ENCODE data around the gene SNX19.
A peak's percentile ranks its signal among the peaks of the same experiment; 100 is the strongest.

The SNX19 gene

DNA sequence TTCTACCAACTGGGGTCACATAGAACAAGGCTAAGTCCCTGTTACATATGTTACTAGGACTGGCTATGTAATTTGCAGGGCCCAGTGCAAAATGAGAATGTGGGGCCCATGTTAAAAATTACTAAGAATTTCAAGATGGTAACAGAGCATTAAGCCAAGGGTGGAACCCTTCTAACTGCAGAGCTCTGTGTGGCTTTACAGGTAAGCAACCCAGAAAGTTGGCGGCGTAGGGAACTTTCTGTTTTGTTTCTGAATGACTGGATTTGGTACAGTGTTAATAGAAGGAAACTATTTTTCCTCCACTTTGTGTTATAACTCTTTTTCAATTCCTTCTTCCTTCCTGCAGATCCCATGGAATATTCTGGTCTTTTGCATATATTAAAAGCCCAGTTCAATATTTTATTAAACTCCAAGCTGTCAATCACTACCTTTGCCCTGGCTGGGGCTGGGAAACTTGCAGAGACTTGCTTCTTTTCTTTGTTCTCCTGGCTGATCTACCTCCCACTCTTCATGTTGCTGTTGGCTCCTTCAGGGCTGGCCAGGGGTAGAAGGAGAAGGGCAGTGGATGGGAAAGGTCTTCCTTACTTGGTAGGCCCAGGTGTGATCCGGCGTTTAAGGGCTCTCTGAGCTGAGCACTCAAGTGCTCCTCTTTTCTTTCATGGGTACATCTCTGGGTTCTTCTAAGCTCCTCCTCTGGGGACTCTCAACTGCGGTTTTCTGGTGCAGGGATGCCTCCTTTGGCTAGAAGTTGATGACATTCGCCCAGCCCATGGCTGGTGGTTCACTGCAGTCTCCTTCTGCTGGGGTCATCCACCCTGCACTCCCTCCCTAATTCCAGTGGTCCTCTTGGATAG, 67.7 kb downstream of the SNX19 start:
- Histone ChIP-seq H3K27me3 (ENCODE audit: control insufficient read depth in 1 of 2, insufficient read depth in 2 of 2, low read length in 2 of 2) (no peaks in the 10 kb centered on the region), H3K9me3 (ENCODE audit: control insufficient read depth in 1 of 2, low read length in 2 of 2) (no peaks in the 10 kb centered on the region), H3K4me1 (ENCODE audit: control insufficient read depth in 1 of 2, insufficient read depth in 2 of 2, low read length in 2 of 2) (no peaks in the 10 kb centered on the region), H3K4me3 (ENCODE audit: low read depth in 1 of 2, low read length in 2 of 2) (no peak overlapping the region), H3K27ac (ENCODE audit: low read depth, low read length) (no peak overlapping the region), H3K36me3 (ENCODE audit: control insufficient read depth in 1 of 2, insufficient read depth in 2 of 2, low read length in 2 of 2) (no peaks in the 10 kb centered on the region), H3K9ac (ENCODE audit: low read depth in 1 of 2, low read length in 2 of 2) (no peak overlapping the region)

DNA sequence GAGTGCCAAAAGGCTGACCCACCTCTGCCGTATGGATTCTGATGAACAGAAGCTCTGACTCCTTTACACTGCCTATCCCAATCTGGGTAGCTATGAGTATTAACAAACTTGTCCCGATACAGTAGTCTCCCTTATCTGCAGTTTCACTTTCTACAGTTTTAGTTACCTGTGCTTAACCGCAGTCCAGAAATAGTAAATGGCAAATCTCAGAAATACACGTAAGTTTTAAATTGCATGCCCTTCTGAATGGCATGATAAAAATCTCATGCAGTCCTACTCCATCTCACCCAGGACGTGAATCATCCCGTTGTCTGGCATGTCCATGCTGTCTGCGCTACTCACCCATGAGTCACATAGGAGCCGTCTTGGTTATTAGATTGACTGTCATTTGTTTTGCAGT, 68.8 kb downstream of the SNX19 start:
- Histone ChIP-seq H3K36me3 (ENCODE audit: control insufficient read depth in 1 of 2, insufficient read depth in 2 of 2, low read length in 2 of 2) (no peaks in the 10 kb centered on the region), H3K4me3 (ENCODE audit: low read depth in 1 of 2, low read length in 2 of 2) (peak overlapping the region in 1 of 2 donors; percentile 1), H3K27me3 (ENCODE audit: control insufficient read depth in 1 of 2, insufficient read depth in 2 of 2, low read length in 2 of 2) (no peaks in the 10 kb centered on the region), H3K27ac (ENCODE audit: low read depth, low read length) (no peak overlapping the region), H3K4me1 (ENCODE audit: control insufficient read depth in 1 of 2, insufficient read depth in 2 of 2, low read length in 2 of 2) (no peaks in the 10 kb centered on the region), H3K9ac (ENCODE audit: low read depth in 1 of 2, low read length in 2 of 2) (no peak overlapping the region), H3K9me3 (ENCODE audit: control insufficient read depth in 1 of 2, low read length in 2 of 2) (no peaks in the 10 kb centered on the region)

DNA sequence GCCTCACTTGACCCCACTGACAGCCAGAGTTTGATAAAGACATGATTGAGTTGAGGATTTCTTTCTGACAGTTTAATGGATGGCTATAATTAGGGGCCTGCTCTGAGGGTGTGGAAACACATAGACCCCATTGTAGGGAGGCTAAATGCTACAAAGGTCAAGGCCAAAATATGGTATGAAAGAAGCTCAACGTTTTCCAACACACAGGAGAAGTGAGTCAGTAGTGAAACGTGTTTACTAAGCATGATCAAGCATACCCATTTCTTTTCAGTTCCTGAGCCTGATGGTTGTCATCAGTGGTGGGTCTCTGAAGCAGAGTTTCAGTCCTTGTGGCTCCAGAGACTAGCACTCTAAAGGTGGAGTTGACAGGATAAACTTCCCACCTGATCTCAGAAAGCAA, 69.7 kb downstream of the SNX19 start:
- H3K4me3 ChIP-seq (ENCODE audit: low read depth in 1 of 2, low read length in 2 of 2) = no peak overlapping the region
- H3K27ac ChIP-seq (ENCODE audit: low read depth, low read length) = no peak overlapping the region
- no peaks in the 10 kb centered on the region for H3K9me3 ChIP-seq (ENCODE audit: control insufficient read depth in 1 of 2, low read length in 2 of 2)
- H3K36me3 ChIP-seq (ENCODE audit: control insufficient read depth in 1 of 2, insufficient read depth in 2 of 2, low read length in 2 of 2) = no peaks in the 10 kb centered on the region
- peaks cover 0 to 5% of the 10 kb centered on the region in 2 donors for H3K4me1 ChIP-seq (ENCODE audit: control insufficient read depth in 1 of 2, insufficient read depth in 2 of 2, low read length in 2 of 2)
- no peaks in the 10 kb centered on the region for H3K27me3 ChIP-seq (ENCODE audit: control insufficient read depth in 1 of 2, insufficient read depth in 2 of 2, low read length in 2 of 2)
- no peak overlapping the region for H3K9ac ChIP-seq (ENCODE audit: low read depth in 1 of 2, low read length in 2 of 2)

DNA sequence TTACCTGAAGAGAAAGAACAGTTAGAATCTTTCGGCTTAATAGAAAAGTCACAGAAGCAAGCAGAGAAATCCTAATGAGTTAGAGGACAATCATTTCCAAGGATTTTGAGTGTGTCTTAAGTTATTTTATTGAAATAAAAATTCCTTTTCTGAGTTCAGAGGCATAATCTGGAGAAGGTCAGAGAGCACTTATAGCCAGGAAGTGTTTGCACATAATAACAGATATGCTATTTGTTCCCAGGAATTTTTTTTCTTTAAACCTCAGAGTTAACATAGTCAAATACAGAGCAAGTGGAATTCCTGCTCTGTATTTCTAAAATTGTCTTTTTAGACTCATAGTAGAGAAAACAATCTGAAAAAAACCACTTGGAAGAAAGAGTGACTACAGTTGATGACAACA, 74.3 kb downstream of the SNX19 start:
- Histone ChIP-seq H3K9ac (ENCODE audit: low read depth in 1 of 2, low read length in 2 of 2) (no peak overlapping the region), H3K4me3 (ENCODE audit: low read depth in 1 of 2, low read length in 2 of 2) (no peak overlapping the region), H3K36me3 (ENCODE audit: control insufficient read depth in 1 of 2, insufficient read depth in 2 of 2, low read length in 2 of 2) (no peaks in the 10 kb centered on the region), H3K27ac (ENCODE audit: low read depth, low read length) (no peak overlapping the region), H3K9me3 (ENCODE audit: control insufficient read depth in 1 of 2, low read length in 2 of 2) (no peaks in the 10 kb centered on the region), H3K4me1 (ENCODE audit: control insufficient read depth in 1 of 2, insufficient read depth in 2 of 2, low read length in 2 of 2) (peaks cover 0 to 5% of the 10 kb centered on the region in 2 donors), H3K27me3 (ENCODE audit: control insufficient read depth in 1 of 2, insufficient read depth in 2 of 2, low read length in 2 of 2) (no peaks in the 10 kb centered on the region)

DNA sequence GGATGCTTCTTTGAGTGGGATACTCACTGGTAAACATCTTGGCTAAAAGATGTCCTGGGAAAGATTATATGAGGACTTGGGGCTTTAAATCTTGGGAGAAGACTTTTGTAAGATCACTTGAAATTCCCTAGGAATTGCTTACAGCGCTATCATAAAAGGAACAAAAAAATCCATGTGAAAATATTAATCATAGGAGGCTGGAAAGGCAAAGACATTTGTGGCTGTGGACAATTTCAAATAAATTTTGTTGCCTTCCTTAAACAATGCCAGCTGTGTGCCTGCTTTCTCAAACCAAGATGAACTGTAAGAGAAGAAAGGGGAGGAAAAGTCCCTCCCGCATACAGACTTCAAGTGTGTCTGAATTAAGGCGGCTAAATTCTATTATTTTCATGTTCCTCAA, 75.6 kb downstream of the SNX19 start:
- H3K27ac ChIP-seq (ENCODE audit: low read depth, low read length) = no peak overlapping the region
- peaks cover 0 to 5% of the 10 kb centered on the region in 2 donors for H3K4me1 ChIP-seq (ENCODE audit: control insufficient read depth in 1 of 2, insufficient read depth in 2 of 2, low read length in 2 of 2)
- H3K27me3 ChIP-seq (ENCODE audit: control insufficient read depth in 1 of 2, insufficient read depth in 2 of 2, low read length in 2 of 2) = no peaks in the 10 kb centered on the region
- no peak overlapping the region for H3K9ac ChIP-seq (ENCODE audit: low read depth in 1 of 2, low read length in 2 of 2)
- H3K4me3 ChIP-seq (ENCODE audit: low read depth in 1 of 2, low read length in 2 of 2) = no peak overlapping the region
- H3K36me3 ChIP-seq (ENCODE audit: control insufficient read depth in 1 of 2, insufficient read depth in 2 of 2, low read length in 2 of 2) = no peaks in the 10 kb centered on the region
- H3K9me3 ChIP-seq (ENCODE audit: control insufficient read depth in 1 of 2, low read length in 2 of 2) = no peaks in the 10 kb centered on the region

DNA sequence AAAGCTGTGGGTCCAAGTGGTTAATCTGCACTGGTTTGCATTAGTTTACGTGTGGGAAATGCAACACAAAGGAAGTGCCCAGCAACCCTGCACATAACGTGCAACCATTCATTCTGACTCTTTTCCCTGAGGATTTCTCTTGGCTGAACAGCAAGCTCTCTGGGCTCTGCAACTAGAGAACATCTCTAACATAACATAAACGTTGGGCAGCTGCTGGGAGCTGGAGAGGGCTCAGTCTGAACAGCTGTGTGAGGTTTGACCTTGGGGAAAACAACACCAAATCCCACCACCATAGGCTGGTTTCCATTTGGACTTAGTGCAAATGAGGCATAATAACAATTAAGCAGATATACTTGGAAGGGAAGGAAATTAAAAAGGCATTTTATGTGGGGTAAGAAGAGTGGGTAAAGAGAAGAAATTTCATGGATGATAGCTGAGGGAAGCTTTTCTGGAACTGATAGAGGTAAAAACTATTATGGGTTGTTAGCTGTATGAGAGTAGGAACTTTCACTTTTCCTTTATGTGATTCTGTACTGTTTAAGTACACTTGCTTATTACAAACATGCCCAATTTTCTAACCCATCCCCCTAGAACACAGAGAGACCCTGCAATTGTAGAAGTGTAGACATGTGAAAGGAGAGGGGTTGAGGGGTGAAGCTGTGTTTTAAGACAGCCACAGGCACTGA, 76.2 kb downstream of the SNX19 start:
- H3K4me3 ChIP-seq (ENCODE audit: low read depth in 1 of 2, low read length in 2 of 2) = no peak overlapping the region
- no peaks in the 10 kb centered on the region for H3K36me3 ChIP-seq (ENCODE audit: control insufficient read depth in 1 of 2, insufficient read depth in 2 of 2, low read length in 2 of 2)
- H3K9me3 ChIP-seq (ENCODE audit: control insufficient read depth in 1 of 2, low read length in 2 of 2) = no peaks in the 10 kb centered on the region
- no peak overlapping the region for H3K9ac ChIP-seq (ENCODE audit: low read depth in 1 of 2, low read length in 2 of 2)
- H3K27ac ChIP-seq (ENCODE audit: low read depth, low read length) = no peak overlapping the region
- peaks cover 0 to 5% of the 10 kb centered on the region in 2 donors for H3K4me1 ChIP-seq (ENCODE audit: control insufficient read depth in 1 of 2, insufficient read depth in 2 of 2, low read length in 2 of 2)
- H3K27me3 ChIP-seq (ENCODE audit: control insufficient read depth in 1 of 2, insufficient read depth in 2 of 2, low read length in 2 of 2) = no peaks in the 10 kb centered on the region

DNA sequence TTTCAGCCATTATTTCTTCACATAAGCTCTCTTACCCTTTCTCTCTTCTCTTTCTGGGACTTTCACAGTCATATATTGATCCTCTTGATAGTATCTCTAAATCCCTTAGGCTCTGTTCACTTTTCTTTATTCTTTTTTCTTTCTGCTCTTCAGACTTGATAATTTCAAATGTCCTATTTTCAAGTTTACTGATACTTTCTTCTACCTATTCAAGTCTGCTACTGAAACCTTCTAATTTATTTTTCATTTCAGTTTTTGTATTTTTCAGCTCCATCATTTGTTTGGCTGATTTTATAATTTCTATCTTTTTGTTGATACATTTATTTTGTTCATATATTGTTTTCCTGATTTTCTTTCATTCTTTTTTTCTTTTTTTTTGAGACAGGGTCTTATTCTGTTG, 79.1 kb downstream of the SNX19 start:
- Histone ChIP-seq H3K4me1 (ENCODE audit: control insufficient read depth in 1 of 2, insufficient read depth in 2 of 2, low read length in 2 of 2) (peaks cover 0 to 4% of the 10 kb centered on the region in 2 donors), H3K9me3 (ENCODE audit: control insufficient read depth in 1 of 2, low read length in 2 of 2) (no peaks in the 10 kb centered on the region), H3K9ac (ENCODE audit: low read depth in 1 of 2, low read length in 2 of 2) (no peak overlapping the region), H3K27me3 (ENCODE audit: control insufficient read depth in 1 of 2, insufficient read depth in 2 of 2, low read length in 2 of 2) (no peaks in the 10 kb centered on the region), H3K4me3 (ENCODE audit: low read depth in 1 of 2, low read length in 2 of 2) (no peak overlapping the region), H3K27ac (ENCODE audit: low read depth, low read length) (no peak overlapping the region), H3K36me3 (ENCODE audit: control insufficient read depth in 1 of 2, insufficient read depth in 2 of 2, low read length in 2 of 2) (no peaks in the 10 kb centered on the region)

DNA sequence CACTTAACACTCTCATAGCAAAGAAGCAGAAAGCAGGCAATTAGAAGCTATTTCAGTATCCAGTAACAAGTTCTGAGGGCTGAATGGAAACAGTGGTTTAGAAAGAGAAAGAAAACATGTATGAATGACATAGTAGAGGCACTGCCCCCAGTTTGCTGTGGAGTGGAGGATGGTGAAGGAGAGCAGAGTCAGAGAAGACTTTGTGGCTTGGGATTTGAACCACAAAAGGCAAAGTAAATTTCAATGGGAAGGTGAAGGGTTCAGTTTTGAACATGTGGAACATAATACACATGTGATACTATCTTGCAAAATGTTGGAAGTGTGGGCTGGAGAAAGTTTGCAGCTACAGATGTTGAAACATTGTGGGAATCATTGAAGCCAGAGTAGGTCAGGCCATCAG, 81.4 kb downstream of the SNX19 start:
- Histone ChIP-seq H3K9me3 (ENCODE audit: control insufficient read depth in 1 of 2, low read length in 2 of 2) (no peaks in the 10 kb centered on the region), H3K4me1 (ENCODE audit: control insufficient read depth in 1 of 2, insufficient read depth in 2 of 2, low read length in 2 of 2) (peaks cover 3% of the 10 kb centered on the region in 2 donors), H3K27me3 (ENCODE audit: control insufficient read depth in 1 of 2, insufficient read depth in 2 of 2, low read length in 2 of 2) (no peaks in the 10 kb centered on the region), H3K27ac (ENCODE audit: low read depth, low read length) (no peak overlapping the region), H3K9ac (ENCODE audit: low read depth in 1 of 2, low read length in 2 of 2) (no peak overlapping the region), H3K36me3 (ENCODE audit: control insufficient read depth in 1 of 2, insufficient read depth in 2 of 2, low read length in 2 of 2) (no peaks in the 10 kb centered on the region), H3K4me3 (ENCODE audit: low read depth in 1 of 2, low read length in 2 of 2) (no peak overlapping the region)

DNA sequence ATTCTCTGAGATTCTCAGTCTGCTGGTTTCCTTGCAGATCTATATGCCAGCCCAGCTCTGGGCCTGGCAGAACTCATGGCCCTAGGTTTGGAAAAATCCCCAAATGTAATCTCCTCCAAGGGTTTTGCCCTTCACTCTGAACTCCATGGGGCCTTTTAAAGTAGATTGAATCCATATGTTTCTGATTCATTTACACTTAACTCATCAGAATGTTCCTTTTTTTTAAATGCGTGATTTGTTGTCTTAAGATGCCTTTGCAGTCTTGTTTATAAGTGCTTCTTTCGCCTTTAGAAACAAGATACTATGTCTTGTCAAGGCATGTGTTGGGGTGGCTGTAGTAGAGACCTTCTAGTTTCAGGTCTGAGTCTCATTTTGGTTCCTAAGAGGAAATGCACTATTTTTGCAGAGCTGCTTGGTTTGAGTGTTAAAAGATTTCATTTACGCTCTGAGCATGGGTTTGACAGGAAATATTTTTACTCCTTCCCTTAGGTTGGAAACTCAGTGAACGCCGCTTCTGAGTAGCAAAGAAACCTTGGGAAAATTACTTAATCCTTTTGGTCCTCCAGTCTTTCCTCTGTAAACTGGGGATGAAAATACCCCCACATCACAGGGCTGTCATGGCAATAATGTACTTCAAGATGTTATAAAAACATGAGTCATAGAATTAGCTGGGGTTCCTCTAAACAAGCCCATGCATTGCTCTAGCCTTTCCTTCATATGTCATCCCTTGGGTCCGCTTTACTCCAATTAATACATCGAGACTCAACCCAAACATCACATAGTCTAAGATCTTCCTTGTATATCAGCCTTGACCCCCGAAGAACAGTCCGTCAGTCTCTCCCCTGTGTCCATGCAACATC, 83.5 kb downstream of the SNX19 start:
- peaks cover 3% of the 10 kb centered on the region in 2 donors for H3K4me1 ChIP-seq (ENCODE audit: control insufficient read depth in 1 of 2, insufficient read depth in 2 of 2, low read length in 2 of 2)
- no peak overlapping the region for H3K27ac ChIP-seq (ENCODE audit: low read depth, low read length)
- no peak overlapping the region for H3K4me3 ChIP-seq (ENCODE audit: low read depth in 1 of 2, low read length in 2 of 2)

DNA sequence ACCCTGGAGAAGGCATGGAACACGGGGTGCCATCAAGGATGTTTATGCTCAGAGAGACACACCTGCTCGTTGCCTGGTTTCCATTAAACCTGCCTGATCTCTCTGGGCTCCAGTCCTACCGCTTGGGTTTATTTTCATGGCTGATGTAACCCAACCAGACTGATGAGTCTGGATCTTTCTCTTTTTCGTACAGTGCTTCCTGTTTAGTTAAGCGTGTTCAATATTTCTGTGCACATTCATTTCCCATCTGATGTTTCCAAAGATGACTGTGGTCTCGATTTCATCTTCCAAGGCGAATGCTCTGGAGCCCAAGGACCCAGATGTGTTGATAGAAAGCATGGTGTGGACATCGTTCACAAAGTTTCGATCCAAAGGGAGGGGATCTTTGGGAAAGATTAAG, 84.3 kb downstream of the SNX19 start:
- no peak overlapping the region for H3K9ac ChIP-seq (ENCODE audit: low read depth in 1 of 2, low read length in 2 of 2)
- H3K36me3 ChIP-seq (ENCODE audit: control insufficient read depth in 1 of 2, insufficient read depth in 2 of 2, low read length in 2 of 2) = no peaks in the 10 kb centered on the region
- H3K9me3 ChIP-seq (ENCODE audit: control insufficient read depth in 1 of 2, low read length in 2 of 2) = no peaks in the 10 kb centered on the region
- no peak overlapping the region for H3K4me3 ChIP-seq (ENCODE audit: low read depth in 1 of 2, low read length in 2 of 2)
- no peak overlapping the region for H3K27ac ChIP-seq (ENCODE audit: low read depth, low read length)
- peaks cover 3% of the 10 kb centered on the region in 2 donors for H3K4me1 ChIP-seq (ENCODE audit: control insufficient read depth in 1 of 2, insufficient read depth in 2 of 2, low read length in 2 of 2)
- H3K27me3 ChIP-seq (ENCODE audit: control insufficient read depth in 1 of 2, insufficient read depth in 2 of 2, low read length in 2 of 2) = no peaks in the 10 kb centered on the region

More for the DNA sequence above, 83.5 kb downstream of the SNX19 start:
- H3K9me3 ChIP-seq (ENCODE audit: control insufficient read depth in 1 of 2, low read length in 2 of 2) = no peaks in the 10 kb centered on the region
- no peaks in the 10 kb centered on the region for H3K27me3 ChIP-seq (ENCODE audit: control insufficient read depth in 1 of 2, insufficient read depth in 2 of 2, low read length in 2 of 2)
- H3K9ac ChIP-seq (ENCODE audit: low read depth in 1 of 2, low read length in 2 of 2) = no peak overlapping the region
- no peaks in the 10 kb centered on the region for H3K36me3 ChIP-seq (ENCODE audit: control insufficient read depth in 1 of 2, insufficient read depth in 2 of 2, low read length in 2 of 2)
